Activated gamma-delta T cell treated with Interleukin-2 at 50 U/mL for 16 hours (primary cell): Measurements from ENCODE around the gene NDUFV1.
"Not testable (repeated sequence)": the region's sequence is repeated elsewhere in the genome, so short reads cannot be mapped to it uniquely, and the experiment has no call there.

ENCODE experiments used
- DNase-seq: peaks from one replicate; pipeline ENCODE4 v3.0.0-alpha.2; 2020

The NDUFV1 gene

DNA sequence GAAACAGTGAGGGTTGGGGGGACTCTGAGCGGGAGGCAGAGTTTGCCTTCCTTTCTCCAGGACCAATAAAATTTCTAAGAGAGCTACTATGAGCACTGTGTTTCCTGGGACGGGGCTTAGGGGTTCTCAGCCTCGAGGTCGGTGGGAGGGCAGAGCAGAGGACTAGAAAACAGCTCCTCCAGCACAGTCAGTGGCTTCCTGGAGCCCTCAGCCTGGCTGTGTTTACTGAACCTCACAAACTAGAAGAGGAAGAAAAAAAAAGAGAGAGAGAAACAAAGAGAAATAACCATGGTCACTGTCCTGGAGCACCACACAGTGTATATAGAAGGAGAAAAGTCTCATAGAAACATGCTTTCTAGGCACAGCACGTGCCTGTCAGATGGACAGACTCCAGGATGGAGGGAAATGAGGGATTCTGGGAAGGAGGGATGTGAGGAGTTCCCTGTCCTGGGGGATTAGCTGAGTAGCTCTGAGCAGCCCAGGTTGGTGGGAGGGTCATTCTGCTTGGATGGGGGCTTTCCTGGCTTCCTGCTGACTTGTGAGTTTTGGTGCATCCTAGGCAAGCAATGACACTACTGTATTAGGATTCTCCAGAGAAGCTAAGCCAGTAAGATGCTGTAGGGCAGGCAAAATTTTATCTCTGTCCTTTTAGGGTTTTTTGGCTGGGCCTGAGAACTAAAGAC lies 20.0 kb upstream of the NDUFV1 start:
- DNase-seq, result no peak

DNA sequence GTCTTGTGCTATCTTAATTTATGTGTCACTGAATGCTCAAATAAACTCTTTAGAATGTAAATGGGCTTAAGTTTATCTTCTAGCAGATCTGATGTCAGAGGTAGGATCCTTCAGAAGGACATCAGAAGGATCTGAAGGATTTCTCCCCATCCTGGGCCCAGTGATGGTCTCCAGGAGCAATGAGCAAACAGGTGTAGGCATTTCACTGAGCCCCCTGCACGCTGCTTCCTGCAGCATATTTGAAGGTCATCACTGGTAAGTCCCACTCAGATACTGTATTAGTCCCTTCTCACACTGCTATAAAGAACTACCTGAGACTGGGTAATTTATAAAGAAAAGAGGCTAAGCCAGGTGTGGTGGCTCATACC lies 18.6 kb upstream of the NDUFV1 start:
- no peak for DNase-seq

DNA sequence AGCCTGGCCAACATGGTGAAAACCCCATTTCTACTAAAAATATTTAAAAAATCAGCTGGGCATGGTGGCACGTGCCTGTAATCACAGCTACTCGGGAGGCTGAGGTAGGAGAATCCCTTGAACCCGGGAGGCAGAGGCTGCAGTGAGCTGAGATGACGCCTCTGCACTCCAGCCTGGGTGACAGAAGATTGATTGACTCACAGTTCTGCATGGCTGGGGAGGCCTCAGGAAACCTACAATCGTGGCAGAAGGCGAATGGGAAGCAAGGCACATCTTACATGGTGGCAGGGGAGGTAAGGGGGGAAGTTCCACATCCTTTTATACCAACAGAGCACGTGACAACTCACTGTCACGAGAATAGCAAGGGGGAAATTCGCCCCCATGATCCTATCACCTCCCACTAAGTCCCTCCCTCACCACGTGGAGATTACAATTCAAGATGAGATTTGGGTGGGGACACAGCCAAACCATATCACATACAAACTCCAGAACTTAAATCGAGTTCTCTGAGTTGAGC lies 17.8 kb upstream of the NDUFV1 start:
- not testable (repeated sequence) for DNase-seq

- DNase-seq, result no peak
These were observed 13.7 kb upstream of the NDUFV1 start for GRCh38 chr11:67592880-67593564.

DNA sequence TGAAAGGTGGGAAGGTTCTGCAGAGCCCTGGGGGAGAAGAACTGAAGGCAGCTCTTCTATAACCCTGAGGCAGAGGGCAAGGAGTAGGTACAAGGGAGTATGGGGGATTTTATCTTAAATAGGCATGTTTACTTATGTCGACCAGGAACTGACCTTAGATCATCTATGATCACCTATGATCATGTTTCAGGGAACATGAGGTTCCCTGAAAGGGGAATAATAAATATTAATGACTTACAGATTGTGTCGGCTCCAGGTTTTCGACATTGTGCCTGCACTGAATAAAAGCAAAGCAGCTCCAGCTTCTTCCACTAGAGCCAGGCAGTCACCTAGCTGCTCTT lies 13.2 kb upstream of the NDUFV1 start:
- DNase-seq, result no peak

DNA sequence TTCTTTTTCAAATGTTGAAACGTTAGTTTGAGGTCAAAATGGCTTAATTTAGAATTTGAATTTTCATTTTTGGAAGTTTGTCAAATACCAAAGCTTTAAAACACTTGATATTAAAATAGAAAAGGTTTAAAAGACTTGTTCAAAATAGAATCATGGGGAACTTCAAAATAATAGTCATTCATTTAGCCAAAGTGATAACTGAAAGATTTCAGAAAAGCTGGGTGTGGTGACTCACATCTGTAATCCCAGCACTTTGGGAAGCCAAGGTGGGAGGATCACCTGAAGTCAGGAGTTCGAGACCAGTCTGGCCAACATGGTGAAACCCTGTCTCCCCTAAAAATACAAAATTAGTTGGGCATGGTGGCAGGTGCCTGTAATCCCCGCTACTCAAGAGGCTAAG lies 12.3 kb upstream of the NDUFV1 start:
- no peak for DNase-seq

GRCh38 chr11:67596753-67597300 lies 9.9 kb upstream of the NDUFV1 start:
- DNase-seq, result no peak

GRCh38 chr11:67597458-67597857 lies 9.3 kb upstream of the NDUFV1 start:
- not testable (repeated sequence) for DNase-seq

DNA sequence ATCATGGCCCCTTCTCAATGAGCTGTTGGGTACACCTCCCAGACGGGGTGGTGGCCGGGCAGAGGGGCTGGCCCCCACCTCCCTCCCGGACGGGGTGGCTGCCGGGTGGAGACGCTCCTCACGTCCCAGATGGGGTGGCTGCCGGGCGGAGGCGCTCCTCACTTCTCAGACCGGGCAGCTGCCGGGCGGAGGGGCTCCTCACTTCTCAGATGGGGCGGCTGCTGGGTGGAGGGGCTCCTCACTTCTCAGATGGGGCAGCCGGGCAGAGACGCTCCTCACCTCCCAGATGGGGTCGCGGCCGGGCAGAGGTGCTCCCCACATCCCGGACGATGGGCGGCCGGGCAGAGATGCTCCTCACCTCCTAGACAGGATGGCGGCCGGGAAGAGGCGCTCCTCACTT lies 8.8 kb upstream of the NDUFV1 start:
- DNase-seq, result not testable (repeated sequence)

DNA sequence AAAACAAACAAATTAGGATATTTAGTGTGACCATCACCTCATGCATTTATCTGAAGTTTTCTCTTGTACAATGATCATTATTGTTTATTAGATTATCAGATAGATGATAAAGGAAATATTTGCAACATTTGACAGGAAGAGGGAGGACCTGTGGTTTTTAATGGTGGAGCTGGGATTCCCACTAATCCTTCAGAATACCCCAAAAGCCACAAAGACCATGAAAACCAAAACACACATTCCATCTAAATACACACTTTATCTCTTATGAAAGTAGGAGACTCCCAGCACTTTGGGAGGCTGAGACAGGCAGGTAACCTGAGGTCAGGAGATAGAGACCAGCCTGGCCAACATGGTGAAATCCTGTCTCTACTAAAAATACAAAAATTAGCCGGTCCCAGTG lies 7.6 kb upstream of the NDUFV1 start:
- DNase-seq, result no peak

DNA sequence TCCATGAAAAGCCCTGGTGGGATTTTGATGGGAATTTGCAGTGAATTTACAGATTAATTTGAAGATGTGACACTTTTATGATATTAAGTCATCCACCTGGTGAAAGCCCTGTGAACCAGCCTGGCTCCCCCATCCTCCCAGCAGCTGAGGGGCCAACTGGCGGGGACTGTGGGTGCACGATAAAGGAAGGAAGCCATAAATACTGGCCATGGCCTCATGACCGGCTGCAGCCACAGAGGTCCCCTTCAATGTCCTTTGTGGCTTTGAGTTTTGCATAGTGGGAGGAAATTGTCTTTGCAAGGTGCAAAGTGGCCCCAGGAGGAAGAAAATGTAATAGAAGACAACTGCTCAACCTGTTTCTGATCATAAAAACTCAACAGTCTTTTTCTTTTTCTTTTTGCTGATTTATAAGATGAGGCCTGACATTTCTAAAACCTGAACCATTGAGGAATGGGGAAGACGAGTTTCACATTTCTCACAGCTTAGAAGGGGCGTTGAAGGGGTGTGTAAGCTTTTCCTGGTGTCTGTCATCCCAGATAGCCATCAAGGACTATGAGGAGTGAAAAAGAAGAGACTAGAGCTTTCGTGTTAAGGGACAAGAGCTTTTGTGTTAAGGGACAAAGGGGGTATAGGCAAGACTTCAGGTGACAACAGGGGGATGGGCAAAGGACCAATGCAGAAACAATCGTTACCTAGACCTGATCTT lies 6.3 kb upstream of the NDUFV1 start:
- DNase-seq, result no peak

GRCh38 chr11:67601098-67601497 lies 5.6 kb upstream of the NDUFV1 start:
- no peak for DNase-seq

GRCh38 chr11:67604119-67604518 lies 2.6 kb upstream of the NDUFV1 start:
- not testable (repeated sequence) for DNase-seq

- DNase-seq, result no peak
These were observed 1.9 kb upstream of the NDUFV1 start for GRCh38 chr11:67604815-67605214.

DNA sequence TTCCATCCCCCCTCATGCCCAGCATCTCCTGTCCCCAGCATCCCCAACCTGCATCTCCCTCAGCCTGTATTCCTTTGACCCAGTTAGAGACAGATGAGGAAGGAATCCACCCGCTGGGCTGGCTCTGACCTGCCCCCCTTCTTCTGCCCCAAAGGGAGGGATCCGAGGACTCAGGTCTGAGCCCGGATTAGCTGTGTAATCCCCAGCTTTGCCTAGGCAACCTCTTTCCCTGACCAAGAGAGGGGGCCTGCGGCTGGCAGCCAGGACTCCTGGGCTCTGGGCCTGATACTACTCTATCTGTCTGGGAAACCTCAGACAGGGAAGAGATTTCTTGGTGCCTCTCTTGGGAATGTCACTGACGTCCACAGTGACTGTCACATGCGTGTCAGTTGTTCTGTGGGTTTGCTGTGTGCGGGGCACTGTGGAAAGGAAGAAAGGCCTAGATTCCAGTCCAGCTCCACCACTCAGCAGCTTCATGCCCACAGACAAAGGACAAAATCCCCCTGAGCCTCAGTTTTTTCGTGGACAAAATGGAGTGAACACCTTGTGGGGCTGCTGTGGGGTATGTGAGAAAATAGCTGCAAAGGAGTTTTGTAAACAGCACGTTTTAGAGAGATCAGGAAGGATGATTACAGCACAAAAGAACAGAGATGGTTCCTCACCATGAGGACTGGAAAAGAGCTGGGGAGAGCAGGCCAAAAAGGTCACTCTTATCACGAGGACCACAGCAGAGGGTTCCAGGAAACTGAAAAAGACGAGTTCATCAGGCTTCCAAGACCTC lies 1.3 kb upstream of the NDUFV1 start:
- DNase-seq, result no peak

- DNase-seq, result no peak
These were observed 644 bp upstream of the NDUFV1 start for GRCh38 chr11:67606093-67606491.

DNA sequence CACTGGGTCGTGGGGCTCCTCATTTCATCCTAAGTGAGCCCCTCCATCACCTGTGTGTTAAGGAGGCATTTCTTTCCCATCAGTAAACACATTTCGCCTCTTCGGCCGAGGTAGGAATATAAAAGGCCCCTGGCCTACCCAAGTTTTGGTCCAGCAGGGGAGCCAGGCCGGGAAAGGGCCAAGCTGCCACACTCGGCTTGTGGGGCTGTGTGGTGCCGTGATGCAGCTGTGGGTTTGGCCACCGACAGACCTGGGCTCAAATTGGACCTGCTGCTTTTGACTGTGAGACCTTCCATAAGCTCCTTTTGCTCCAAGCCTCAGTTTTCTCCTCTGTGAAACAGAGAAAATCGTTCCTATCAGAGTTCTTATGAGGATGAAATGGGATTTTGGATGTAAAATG lies 771 bp downstream of the NDUFV1 start:
- no peak for DNase-seq

GRCh38 chr11:67608486-67608885 lies 1.8 kb downstream of the NDUFV1 start:
- DNase-seq, result no peak

GRCh38 chr11:67609316-67609715 lies 2.6 kb downstream of the NDUFV1 start:
- DNase-seq, result no peak

- no peak for DNase-seq
These were observed 3.6 kb downstream of the NDUFV1 start for GRCh38 chr11:67610302-67610868.

GRCh38 chr11:67611165-67611564 lies 4.4 kb downstream of the NDUFV1 start:
- no peak for DNase-seq

DNA sequence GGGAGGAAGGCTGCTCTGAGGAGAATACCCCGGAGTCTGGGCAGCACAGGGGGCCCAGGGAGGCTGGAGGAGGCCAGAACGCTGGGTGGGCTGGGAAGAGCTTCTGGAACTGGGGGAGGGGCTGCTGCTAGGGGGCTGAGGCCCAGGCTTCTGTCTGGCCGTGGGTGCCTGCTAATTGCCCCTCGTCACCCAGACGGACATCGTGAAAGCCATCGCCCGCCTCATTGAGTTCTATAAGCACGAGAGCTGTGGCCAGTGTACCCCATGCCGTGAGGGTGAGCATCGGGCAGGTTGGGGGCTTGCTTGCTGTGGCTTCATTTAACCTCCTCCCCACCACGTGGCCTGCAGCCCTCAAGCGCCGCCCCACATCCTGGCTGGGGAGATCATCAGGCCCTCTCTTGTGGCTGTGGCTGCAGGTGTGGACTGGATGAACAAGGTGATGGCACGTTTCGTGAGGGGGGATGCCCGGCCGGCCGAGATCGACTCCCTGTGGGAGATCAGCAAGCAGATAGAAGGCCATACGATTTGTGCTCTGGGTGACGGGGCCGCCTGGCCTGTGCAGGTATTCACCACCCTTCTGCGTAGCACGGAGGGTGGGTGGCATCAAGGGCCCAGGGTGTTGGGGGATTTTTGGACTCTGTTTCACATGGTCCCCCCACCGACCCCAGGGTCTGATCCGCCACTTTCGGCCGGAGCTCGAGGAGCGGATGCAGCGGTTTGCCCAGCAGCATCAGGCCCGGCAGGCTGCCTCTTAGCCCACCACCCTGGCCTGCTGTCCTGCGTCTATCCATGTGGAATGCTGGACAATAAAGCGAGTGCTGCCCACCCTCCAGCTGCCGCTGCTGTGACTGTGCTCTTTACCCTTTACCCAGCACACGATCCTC lies 5.2 kb downstream of the NDUFV1 start:
- no peak for DNase-seq
